Prostate gland (tissue), 2 donors: ENCODE measurements around the gene TAF11L10.

Source experiments
- POLR2AphosphoS5 ChIP-seq: sonication (generic); formaldehyde crosslinking; IDR thresholded peaks from one replicate; pipeline ENCODE4 v1.6.1; 2017; ENCODE audit warnings: antibody characterized with exemption
- TF ChIP-seq, protein P1 (sequence below), 4 experiments: fragments of 200-600 bp in 2 of 4; fragments of 450-650 bp in 2 of 4; sonication (generic) in 2 of 4; IDR thresholded peaks; 1 replicate in 3 of 4; 2 replicates in 1 of 4; pipeline ENCODE4 v1.5.1; 2016 to 2019; ENCODE audit warnings: antibody characterized with exemption in 4 of 4, mild to moderate bottlenecking in 2 of 4, moderate library complexity in 2 of 4

DNA sequence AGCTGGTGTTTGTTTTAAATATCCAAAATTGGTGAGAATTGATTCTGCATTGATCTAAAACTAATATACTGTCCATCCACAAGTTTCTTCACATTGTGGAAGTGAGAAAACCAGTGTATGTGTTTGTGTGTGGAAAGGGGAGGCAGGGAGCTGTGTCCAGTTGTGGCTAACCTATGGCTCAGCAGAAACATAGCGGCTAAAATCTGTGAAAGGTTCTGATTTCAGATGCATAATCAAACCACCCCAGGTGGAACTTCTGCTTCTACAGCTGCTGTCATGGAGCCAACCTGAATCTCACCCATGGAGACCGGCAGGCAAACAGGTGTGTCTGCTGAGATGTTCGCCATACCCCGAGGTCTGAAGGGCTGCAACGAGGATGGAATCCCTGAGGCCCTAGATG lies 36.5 kb upstream of the TAF11L10 start, which contains the start of gene TAF11L14:
- TF ChIP-seq, protein P1, sequence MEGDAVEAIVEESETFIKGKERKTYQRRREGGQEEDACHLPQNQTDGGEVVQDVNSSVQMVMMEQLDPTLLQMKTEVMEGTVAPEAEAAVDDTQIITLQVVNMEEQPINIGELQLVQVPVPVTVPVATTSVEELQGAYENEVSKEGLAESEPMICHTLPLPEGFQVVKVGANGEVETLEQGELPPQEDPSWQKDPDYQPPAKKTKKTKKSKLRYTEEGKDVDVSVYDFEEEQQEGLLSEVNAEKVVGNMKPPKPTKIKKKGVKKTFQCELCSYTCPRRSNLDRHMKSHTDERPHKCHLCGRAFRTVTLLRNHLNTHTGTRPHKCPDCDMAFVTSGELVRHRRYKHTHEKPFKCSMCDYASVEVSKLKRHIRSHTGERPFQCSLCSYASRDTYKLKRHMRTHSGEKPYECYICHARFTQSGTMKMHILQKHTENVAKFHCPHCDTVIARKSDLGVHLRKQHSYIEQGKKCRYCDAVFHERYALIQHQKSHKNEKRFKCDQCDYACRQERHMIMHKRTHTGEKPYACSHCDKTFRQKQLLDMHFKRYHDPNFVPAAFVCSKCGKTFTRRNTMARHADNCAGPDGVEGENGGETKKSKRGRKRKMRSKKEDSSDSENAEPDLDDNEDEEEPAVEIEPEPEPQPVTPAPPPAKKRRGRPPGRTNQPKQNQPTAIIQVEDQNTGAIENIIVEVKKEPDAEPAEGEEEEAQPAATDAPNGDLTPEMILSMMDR (IDR thresholded peaks at IDR 0.05) = no peak
- TF ChIP-seq POLR2AphosphoS5 = no peak
